ENCODE data around the gene MYRF.

Gene MYRF

DNA sequence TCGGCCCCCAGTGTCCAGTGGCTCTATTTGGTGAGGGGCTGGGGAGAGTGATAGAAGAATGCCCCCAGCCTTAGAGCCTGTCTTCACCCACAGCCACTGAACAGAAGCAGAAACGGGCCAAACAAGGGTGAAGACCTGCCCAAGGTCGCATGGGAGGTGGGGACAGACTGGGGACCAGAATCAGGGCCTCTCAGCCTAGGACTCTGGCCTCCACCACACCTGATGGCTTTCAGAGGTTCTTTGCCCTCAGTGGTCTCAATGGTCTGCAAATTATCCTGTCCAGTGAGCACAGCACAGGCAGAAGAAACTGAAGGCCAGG, 4.5 kb upstream of the MYRF start:
- TF ChIP-seq, protein P1, sequence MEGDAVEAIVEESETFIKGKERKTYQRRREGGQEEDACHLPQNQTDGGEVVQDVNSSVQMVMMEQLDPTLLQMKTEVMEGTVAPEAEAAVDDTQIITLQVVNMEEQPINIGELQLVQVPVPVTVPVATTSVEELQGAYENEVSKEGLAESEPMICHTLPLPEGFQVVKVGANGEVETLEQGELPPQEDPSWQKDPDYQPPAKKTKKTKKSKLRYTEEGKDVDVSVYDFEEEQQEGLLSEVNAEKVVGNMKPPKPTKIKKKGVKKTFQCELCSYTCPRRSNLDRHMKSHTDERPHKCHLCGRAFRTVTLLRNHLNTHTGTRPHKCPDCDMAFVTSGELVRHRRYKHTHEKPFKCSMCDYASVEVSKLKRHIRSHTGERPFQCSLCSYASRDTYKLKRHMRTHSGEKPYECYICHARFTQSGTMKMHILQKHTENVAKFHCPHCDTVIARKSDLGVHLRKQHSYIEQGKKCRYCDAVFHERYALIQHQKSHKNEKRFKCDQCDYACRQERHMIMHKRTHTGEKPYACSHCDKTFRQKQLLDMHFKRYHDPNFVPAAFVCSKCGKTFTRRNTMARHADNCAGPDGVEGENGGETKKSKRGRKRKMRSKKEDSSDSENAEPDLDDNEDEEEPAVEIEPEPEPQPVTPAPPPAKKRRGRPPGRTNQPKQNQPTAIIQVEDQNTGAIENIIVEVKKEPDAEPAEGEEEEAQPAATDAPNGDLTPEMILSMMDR (IDR thresholded peaks at IDR 0.05; ENCODE audit: low read depth, low read length, missing control alignments), result no peak
- no peak overlapping the region for H3K4me3 ChIP-seq (replicated peaks; ENCODE audit: low read depth, low read length)
- DNase-seq (ENCODE audit: extremely low read depth, low read depth), result no peak

DNA sequence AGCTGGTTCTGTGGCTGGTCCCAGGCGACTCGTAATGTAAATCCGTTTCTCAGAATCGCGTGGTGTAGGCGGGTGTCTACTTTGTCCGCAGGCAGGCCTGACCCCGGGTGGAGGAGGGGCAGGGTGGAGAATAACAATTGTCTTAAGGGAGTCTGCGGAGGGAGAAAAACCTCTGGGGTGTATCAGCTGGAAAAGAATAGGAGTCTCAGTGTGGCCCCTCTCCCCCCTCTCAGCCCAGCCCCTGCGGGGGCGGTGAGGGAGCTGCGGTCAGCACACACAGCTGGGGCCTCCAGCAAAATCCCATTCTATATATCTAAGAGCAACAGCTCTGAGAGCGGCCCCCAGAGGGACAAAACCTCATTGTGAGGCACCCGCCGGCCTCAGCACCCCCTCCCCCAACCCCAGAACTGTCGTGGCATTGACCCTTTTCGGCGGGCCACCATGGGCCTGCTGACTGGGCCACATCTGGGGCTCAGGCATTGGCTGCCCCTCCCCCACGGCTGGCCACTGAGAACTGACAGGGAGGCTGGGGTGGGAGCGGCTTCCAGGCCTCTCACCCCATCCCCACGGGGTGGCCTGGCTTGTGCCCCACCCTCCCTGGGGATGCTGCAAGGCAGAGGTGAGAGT, 2.7 kb upstream of the MYRF start:
- TF ChIP-seq, protein P1 (IDR thresholded peaks at IDR 0.05; ENCODE audit: low read depth, low read length, missing control alignments), result no peak
- H3K4me3 ChIP-seq (replicated peaks; ENCODE audit: low read depth, low read length), result no peak overlapping the region
- DNase-seq (ENCODE audit: extremely low read depth, low read depth), result no peak

DNA sequence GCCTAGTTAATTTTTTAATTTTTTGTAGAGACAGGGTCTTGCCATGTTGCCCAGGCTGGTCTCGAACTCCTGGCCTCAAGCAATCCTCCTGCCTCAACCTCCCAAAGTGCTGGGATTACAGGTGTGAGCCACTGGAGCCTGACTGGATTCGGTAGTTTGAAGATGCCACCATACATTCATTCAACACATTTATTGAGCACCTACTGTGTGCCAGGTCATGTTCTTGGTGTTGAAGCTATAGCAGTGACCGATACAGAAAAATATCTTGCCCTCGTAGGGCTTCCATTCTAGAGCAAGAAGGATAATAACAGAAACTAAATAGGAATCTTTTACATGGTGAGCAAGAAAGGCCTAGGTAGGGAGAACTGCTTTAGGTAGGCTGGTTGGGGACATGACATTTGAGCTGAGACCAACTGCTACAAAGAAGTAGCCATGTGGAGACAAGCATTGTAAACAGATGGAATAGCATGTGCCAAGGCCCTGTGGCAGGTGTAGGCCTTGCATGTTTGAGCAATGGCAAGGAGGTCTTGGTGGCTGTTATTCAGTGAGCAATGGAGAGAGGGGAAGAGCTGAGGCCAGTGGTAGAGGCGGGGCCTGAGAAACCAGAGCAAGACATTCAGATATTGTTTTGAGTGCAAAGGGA, 1.7 kb upstream of the MYRF start:
- TF ChIP-seq, protein P1 (IDR thresholded peaks at IDR 0.05; ENCODE audit: low read depth, low read length, missing control alignments), result no peak
- no peak overlapping the region for H3K4me3 ChIP-seq (replicated peaks; ENCODE audit: low read depth, low read length)
- DNase-seq (ENCODE audit: extremely low read depth, low read depth), result no peak

DNA sequence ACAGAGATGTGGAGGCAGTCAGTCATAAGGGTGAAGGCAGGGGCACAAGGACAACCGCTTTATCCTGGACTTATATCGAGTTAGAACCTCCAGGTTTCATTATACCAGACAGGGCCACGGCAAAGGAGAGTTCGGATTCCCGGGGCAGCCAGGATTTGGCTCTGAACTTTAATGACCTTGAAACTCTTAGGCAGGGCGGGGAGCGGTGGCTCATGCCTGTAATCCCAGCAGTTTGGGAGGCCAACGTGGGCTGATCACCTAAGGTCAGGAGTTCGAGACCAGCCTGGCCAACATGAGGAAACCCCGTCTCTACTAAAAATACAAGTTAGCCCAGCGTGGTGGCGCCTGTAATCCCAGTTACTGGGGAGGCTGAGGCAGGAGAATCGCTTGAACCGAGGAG, 1.1 kb upstream of the MYRF start:
- H3K4me3 ChIP-seq (replicated peaks; ENCODE audit: low read depth, low read length), result no peak overlapping the region
- DNase-seq (ENCODE audit: extremely low read depth, low read depth), result no peak
- TF ChIP-seq, protein P1 (IDR thresholded peaks at IDR 0.05; ENCODE audit: low read depth, low read length, missing control alignments), result no peak

DNA sequence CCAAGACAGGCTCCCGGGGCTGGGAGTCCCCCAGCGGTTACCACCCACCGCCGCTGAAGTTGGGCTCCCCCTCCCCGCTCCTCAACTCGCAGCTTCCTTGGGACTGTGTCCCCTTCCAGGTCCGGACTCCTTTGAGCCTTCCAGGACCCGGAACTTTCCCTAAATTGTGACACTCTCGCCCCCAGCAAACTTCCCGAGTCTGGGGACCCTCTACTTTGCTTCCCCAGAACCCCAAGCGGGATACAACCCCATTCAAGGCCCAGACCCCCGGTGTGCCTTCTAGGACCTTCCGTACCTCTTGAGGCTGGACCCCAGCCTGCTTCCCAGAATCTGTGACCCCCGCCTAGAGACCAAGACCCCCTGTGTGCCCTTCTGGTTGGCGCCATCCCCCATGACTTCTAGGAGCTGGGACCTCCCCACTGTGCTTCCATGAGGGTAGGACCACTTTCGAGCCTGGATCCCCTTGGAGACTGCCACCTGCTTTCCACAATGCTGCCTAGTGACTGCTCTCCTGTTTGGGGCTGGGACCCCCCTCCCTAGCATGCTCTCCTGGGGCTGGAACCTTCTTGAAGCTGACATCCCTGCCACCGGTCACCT, 587 bp downstream of the MYRF start:
- TF ChIP-seq, protein P1 (IDR thresholded peaks at IDR 0.05; ENCODE audit: low read depth, low read length, missing control alignments), result no peak
- peak overlapping the region; percentile 28 for H3K4me3 ChIP-seq (replicated peaks; ENCODE audit: low read depth, low read length)
- no peak for DNase-seq (ENCODE audit: extremely low read depth, low read depth)

DNA sequence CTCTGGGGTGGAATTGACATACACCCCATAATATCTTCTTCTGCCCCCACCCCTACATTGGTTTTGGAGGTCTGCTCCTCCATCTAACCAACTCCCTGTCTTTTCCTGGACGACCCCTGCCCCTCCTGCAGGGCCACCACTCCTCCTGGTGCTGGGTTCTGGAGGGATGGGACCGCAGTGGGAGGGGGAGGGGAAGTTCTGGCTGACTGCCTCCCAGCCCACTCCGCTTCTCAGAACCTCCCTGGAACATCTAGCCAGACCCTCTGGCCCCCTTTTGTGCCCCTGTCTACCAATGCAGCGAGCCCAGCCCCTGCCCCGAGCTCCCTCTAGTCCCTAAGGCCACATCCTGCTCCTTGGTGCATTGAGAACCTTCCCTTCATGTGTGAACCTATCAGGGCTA, 1.2 kb downstream of the MYRF start:
- no peak for DNase-seq (ENCODE audit: extremely low read depth, low read depth)
- no peak overlapping the region for H3K4me3 ChIP-seq (replicated peaks; ENCODE audit: low read depth, low read length)
- TF ChIP-seq, protein P1 (IDR thresholded peaks at IDR 0.05; ENCODE audit: low read depth, low read length, missing control alignments), result no peak
